Measurements from ENCODE around the gene NR4A3. TPM values are rescaled to one million over a fixed set of nuclear protein-coding genes. Genes with fewer than 3 reads are reported as not detected.

Gene NR4A3
- total RNA-seq, 2 experiments from 2014 or later = 0.13 to 0.74 TPM

DNA sequence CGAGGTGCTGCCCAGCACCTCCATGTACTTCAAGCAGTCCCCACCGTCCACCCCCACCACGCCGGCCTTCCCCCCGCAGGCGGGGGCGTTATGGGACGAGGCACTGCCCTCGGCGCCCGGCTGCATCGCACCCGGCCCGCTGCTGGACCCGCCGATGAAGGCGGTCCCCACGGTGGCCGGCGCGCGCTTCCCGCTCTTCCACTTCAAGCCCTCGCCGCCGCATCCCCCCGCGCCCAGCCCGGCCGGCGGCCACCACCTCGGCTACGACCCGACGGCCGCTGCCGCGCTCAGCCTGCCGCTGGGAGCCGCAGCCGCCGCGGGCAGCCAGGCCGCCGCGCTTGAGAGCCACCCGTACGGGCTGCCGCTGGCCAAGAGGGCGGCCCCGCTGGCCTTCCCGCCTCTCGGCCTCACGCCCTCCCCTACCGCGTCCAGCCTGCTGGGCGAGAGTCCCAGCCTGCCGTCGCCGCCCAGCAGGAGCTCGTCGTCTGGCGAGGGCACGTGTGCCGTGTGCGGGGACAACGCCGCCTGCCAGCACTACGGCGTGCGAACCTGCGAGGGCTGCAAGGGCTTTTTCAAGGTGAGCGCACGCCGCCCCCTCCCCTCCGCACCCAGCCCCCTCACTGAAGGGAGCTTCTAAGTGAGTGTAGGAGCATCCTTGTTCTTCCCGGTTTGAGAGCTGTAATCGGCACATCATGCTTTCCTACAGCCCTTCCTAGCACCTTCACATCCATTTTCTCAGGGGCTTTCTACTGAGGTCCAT, 6.9 kb downstream of the NR4A3 start:
- BruUV-seq (replicated peaks) = no TSS peak
- Histone ChIP-seq H4K20me1 (ENCODE audit: insufficient read depth, low read length) (no peaks in the 10 kb centered on the region), H3K4me3 (ENCODE audit: low read depth, low read length, poor library complexity, severe bottlenecking) (no peak overlapping the region), H3K27ac (ENCODE audit: low read depth, low read length, poor library complexity, severe bottlenecking) (no peak overlapping the region), H2AFZ (ENCODE audit: low read length) (no peak overlapping the region), H3K9me2 (ENCODE audit: insufficient read depth, low read length) (no peaks in the 10 kb centered on the region), H3K9me3 (ENCODE audit: low read length) (no peaks in the 10 kb centered on the region), H3K36me3 (ENCODE audit: insufficient read depth, low read length) (no peaks in the 10 kb centered on the region), H3K79me2 (ENCODE audit: insufficient read depth, low read depth, low read length) (no peaks in the 10 kb centered on the region), H3K4me1 (ENCODE audit: insufficient read depth, low read length, poor library complexity, severe bottlenecking) (peaks cover 27% of the 10 kb centered on the region), H3K4me2 (ENCODE audit: low read length) (no peak overlapping the region)
- POLR2A ChIA-PET = interaction anchor here (1.7 kb wide), 1 partner anchor 11 kb away, joined by 3 read pairs; no protein-coding TSS in a partner anchor
- CTCF ChIA-PET (ENCODE audit: unreplicated experiment) = no interaction called here
- TF ChIP-seq, protein P1, sequence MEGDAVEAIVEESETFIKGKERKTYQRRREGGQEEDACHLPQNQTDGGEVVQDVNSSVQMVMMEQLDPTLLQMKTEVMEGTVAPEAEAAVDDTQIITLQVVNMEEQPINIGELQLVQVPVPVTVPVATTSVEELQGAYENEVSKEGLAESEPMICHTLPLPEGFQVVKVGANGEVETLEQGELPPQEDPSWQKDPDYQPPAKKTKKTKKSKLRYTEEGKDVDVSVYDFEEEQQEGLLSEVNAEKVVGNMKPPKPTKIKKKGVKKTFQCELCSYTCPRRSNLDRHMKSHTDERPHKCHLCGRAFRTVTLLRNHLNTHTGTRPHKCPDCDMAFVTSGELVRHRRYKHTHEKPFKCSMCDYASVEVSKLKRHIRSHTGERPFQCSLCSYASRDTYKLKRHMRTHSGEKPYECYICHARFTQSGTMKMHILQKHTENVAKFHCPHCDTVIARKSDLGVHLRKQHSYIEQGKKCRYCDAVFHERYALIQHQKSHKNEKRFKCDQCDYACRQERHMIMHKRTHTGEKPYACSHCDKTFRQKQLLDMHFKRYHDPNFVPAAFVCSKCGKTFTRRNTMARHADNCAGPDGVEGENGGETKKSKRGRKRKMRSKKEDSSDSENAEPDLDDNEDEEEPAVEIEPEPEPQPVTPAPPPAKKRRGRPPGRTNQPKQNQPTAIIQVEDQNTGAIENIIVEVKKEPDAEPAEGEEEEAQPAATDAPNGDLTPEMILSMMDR (conservative IDR thresholded peaks at IDR 0.05; ENCODE audit: low read length) = no peak
- TF ChIP-seq EZH2phosphoT487 (IDR thresholded peaks at IDR 0.05; ENCODE audit: borderline replicate concordance, low read depth, low read length) = no peak
- intact Hi-C loops (cut with micrococcal nuclease; ENCODE audit: unreplicated experiment) = no loop called here
- DNase-seq (ENCODE audit: low spot score) = no peak

DNA sequence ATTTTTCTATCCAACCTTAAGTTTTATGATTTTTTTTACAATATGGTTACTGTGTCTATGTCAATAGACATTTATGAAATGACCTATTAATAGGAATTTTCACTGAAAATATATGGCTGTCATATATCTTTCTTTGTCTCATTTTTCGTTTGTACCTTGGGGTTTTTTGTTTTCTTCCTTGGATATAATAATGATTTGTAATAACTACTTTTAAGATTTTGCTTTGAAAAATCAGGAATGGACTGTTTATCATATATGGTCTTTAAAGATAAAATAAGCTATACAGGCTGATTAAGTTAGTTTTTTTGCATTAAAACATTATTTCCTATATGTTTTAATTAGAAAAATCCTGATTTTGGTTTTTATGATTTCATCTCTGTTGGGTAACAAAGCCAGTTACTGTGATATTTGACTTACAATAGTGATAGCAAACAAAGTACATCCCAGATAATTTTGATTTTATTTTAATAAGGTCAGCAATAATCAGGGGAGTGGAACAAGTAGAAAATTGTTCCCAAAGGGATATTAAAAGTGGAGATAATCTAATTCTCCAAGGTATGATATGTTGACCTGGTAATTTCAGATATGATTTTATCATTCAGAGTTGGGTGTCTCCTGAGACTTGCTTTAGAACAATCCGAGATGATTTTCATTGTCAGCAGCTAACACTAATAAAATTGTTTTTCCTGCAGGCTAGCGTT, 10.3 kb downstream of the NR4A3 start:
- TF ChIP-seq, protein P1 (conservative IDR thresholded peaks at IDR 0.05; ENCODE audit: low read length) = no peak
- Histone ChIP-seq H2AFZ (ENCODE audit: low read length) (no peak overlapping the region), H4K20me1 (ENCODE audit: insufficient read depth, low read length) (no peaks in the 10 kb centered on the region), H3K4me2 (ENCODE audit: low read length) (no peak overlapping the region), H3K4me1 (ENCODE audit: insufficient read depth, low read length, poor library complexity, severe bottlenecking) (peaks cover 10% of the 10 kb centered on the region), H3K9me2 (ENCODE audit: insufficient read depth, low read length) (no peaks in the 10 kb centered on the region), H3K4me3 (ENCODE audit: low read depth, low read length, poor library complexity, severe bottlenecking) (no peak overlapping the region), H3K27ac (ENCODE audit: low read depth, low read length, poor library complexity, severe bottlenecking) (no peak overlapping the region), H3K9me3 (ENCODE audit: low read length) (no peaks in the 10 kb centered on the region), H3K36me3 (ENCODE audit: insufficient read depth, low read length) (no peaks in the 10 kb centered on the region), H3K79me2 (ENCODE audit: insufficient read depth, low read depth, low read length) (no peaks in the 10 kb centered on the region)
- ChIA-PET CTCF (ENCODE audit: unreplicated experiment) (no interaction called here), POLR2A (interaction anchor here (0.9 kb wide), 1 partner anchor 10 kb away, joined by 3 read pairs; no protein-coding TSS in a partner anchor)
- no TSS peak for BruUV-seq (replicated peaks)
- intact Hi-C loops (cut with micrococcal nuclease; ENCODE audit: unreplicated experiment) = no loop called here
- no peak for DNase-seq (ENCODE audit: low spot score)

DNA sequence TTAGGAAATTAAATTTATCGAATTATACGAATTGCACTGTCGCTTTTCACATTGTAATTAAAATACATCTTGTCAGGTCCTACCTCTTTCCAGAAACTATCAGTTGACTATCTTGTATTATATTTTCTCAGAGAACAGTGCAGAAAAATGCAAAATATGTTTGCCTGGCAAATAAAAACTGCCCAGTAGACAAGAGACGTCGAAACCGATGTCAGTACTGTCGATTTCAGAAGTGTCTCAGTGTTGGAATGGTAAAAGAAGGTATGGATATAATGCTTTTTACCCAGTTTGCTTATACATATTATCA, 10.8 kb downstream of the NR4A3 start:
- ChIA-PET POLR2A (interaction anchor here (0.9 kb wide), 1 partner anchor 9 kb away, joined by 3 read pairs; no protein-coding TSS in a partner anchor), CTCF (ENCODE audit: unreplicated experiment) (no interaction called here)
- H3K4me3 ChIP-seq (ENCODE audit: low read depth, low read length, poor library complexity, severe bottlenecking) = no peak overlapping the region
- TF ChIP-seq EZH2phosphoT487 (IDR thresholded peaks at IDR 0.05; ENCODE audit: borderline replicate concordance, low read depth, low read length) = no peak
- TF ChIP-seq, protein P1 (conservative IDR thresholded peaks at IDR 0.05; ENCODE audit: low read length) = no peak
- DNase-seq (ENCODE audit: low spot score) = no peak
- H3K4me2 ChIP-seq (ENCODE audit: low read length) = no peak overlapping the region
- H3K4me1 ChIP-seq (ENCODE audit: insufficient read depth, low read length, poor library complexity, severe bottlenecking) = peaks cover 9% of the 10 kb centered on the region
- H3K9me2 ChIP-seq (ENCODE audit: insufficient read depth, low read length) = no peaks in the 10 kb centered on the region
- H2AFZ ChIP-seq (ENCODE audit: low read length) = no peak overlapping the region
- H3K36me3 ChIP-seq (ENCODE audit: insufficient read depth, low read length) = no peaks in the 10 kb centered on the region
- H4K20me1 ChIP-seq (ENCODE audit: insufficient read depth, low read length) = no peaks in the 10 kb centered on the region
- H3K9me3 ChIP-seq (ENCODE audit: low read length) = no peaks in the 10 kb centered on the region
- H3K27ac ChIP-seq (ENCODE audit: low read depth, low read length, poor library complexity, severe bottlenecking) = no peak overlapping the region
- no peaks in the 10 kb centered on the region for H3K79me2 ChIP-seq (ENCODE audit: insufficient read depth, low read depth, low read length)
- BruUV-seq (replicated peaks) = no TSS peak
- intact Hi-C loops (cut with micrococcal nuclease; ENCODE audit: unreplicated experiment) = no loop called here
